Gastroesophageal sphincter (tissue), 3 donors: ENCODE data around the gene FBXL12.
"Not testable (repeated sequence)": the region's sequence is repeated elsewhere in the genome, so short reads cannot be mapped to it uniquely, and the experiment has no call there.

Source experiments
- CTCF ChIP-seq, 4 experiments: fragments of 200-600 bp in 2 of 4; fragments of 450-650 bp in 2 of 4; sonication (generic) in 1 of 4; IDR thresholded peaks; one replicate each; pipeline ENCODE4 v1.5.1; 2017 to 2019; ENCODE audit warnings: antibody characterized with exemption in 4 of 4, mild to moderate bottlenecking in 2 of 4, moderate library complexity in 2 of 4
- POLR2AphosphoS5 ChIP-seq: sonication (generic); formaldehyde crosslinking; IDR thresholded peaks from one replicate; pipeline ENCODE4 v1.6.1; 2017; ENCODE audit warnings: antibody characterized with exemption

GRCh38 chr19:9843626-9844273, 24.9 kb upstream of the FBXL12 start:
- not testable (repeated sequence) for TF ChIP-seq CTCF (IDR thresholded peaks at IDR 0.05); POLR2AphosphoS5
